Measurements from ENCODE around the gene ATP6V1C2. TPM values are rescaled to one million over a fixed set of nuclear protein-coding genes. Genes with fewer than 3 reads are reported as not detected.

The ATP6V1C2 gene
- total and polyA plus RNA-seq, 9 of the 15 experiments (the other 6 are each of a cell fraction or from before 2014, with no cell fraction given): 0.01 to 0.31 (median 0.10) TPM; not detected in 4

DNA sequence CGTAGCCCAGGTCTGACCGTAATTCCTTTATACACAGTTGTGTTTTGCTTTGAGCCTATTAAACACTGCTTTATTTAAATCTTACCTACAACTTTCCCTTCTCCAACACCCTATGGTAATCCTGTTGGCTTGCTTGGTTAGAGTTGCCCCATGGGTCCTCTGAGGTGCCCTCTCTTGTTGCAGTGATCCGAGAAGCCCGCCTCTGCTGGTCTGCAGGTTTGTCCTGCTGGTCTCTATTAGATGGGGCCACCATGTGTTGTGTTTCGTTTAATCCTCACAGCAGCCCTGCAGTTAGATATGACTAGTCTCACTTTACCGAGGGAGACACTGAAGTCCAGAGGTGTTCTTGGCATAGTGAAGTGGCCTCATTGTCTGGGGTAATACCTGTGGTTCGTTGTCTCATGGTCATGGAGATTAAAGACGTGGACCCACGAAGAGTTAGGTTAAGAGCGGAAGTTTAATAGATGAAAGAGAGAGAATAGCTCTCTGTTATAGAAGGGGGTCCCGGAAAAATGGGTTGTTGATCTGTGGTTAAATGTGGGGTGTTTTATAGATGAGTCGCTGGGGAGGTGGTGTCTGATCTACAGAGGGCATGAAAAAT is 98.4 kb downstream of the ATP6V1C2 start:
- CTCF ChIA-PET (ENCODE audit: low intra/inter-chr PET ratio): no interaction called here
- Histone ChIP-seq H3K27ac (ENCODE audit: extremely low read depth, low read depth, low read length) (no peak overlapping the region), H3K4me1 (replicated peaks in 1 of 2; ENCODE audit: control insufficient read depth in 2 of 2, insufficient read depth in 2 of 2, low read length in 2 of 2) (peaks cover 0 to 3% of the 10 kb centered on the region in 2 experiments; a peak in 1 of 5 replicates), H3K9me3 (replicated peaks; ENCODE audit: control insufficient read depth, insufficient read depth, low read depth, low read length) (no peaks in the 10 kb centered on the region), H3K4me2 (ENCODE audit: insufficient read depth, low read length) (no peak overlapping the region), H3K4me3 (no peak overlapping the region), H2AFZ (ENCODE audit: low read depth, low read length) (no peak overlapping the region), H3K9ac (ENCODE audit: insufficient read depth in 1 of 2, low read depth in 2 of 2, low read length in 2 of 2) (no peak overlapping the region), H3K9me1 (ENCODE audit: control insufficient read depth, insufficient read depth, low read length) (no peaks in the 10 kb centered on the region), H3K36me3 (ENCODE audit: control insufficient read depth, insufficient read depth, low read length) (no peaks in the 10 kb centered on the region), H3K27me3 (ENCODE audit: control insufficient read depth in 2 of 2, insufficient read depth in 2 of 2, low read length in 2 of 2) (peaks cover 39 to 65% of the 10 kb centered on the region in 2 experiments), H4K20me1 (replicated peaks; ENCODE audit: control insufficient read depth, insufficient read depth, low read length) (no peaks in the 10 kb centered on the region), H3K79me2 (ENCODE audit: control insufficient read depth, insufficient read depth, low read length) (no peaks in the 10 kb centered on the region)
- 6% methylated on average over 12 of the region's 12 CpGs for WGBS (ENCODE audit: insufficient coverage, low coverage, missing lambda C conversion rate)
- intact Hi-C loops (cut with micrococcal nuclease): no loop called here
- ATAC-seq (peak; percentile 57), DNase-seq (ENCODE audit: extremely low read depth in 1 of 4, low spot score in 3 of 4) (no peak), FAIRE-seq (peak; percentile 35)
- TF ChIP-seq CBX8 (IDR thresholded peaks at IDR 0.05; ENCODE audit: borderline replicate concordance, extremely low read depth, low read depth, low read length, poor library complexity, severe bottlenecking) (peak; percentile 91), SRSF1 (IDR thresholded peaks at IDR 0.05; ENCODE audit: low read depth, low read length) (no peak), ZNF79 (CRISPR knock-in tag; IDR thresholded peaks at IDR 0.05; ENCODE audit: low read depth) (no peak), STAG1 (CRISPR knock-in tag; IDR thresholded peaks at IDR 0.05; ENCODE audit: borderline replicate concordance) (no peak), MTA2 (IDR thresholded peaks at IDR 0.05; ENCODE audit: low read depth) (no peak)
- TF ChIP-seq, protein P1, sequence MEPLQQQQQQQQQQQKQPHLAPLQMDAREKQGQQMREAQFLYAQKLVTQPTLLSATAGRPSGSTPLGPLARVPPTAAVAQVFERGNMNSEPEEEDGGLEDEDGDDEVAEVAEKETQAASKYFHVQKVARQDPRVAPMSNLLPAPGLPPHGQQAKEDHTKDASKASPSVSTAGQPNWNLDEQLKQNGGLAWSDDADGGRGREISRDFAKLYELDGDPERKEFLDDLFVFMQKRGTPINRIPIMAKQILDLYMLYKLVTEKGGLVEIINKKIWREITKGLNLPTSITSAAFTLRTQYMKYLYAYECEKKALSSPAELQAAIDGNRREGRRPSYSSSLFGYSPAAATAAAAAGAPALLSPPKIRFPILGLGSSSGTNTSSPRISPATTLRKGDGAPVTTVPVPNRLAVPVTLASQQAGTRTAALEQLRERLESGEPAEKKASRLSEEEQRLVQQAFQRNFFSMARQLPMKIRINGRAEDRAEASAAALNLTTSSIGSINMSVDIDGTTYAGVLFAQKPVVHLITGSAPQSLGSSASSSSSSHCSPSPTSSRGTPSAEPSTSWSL (CRISPR knock-in tag; IDR thresholded peaks at IDR 0.05; ENCODE audit: borderline replicate concordance): no peak
- TF ChIP-seq, protein P2, sequence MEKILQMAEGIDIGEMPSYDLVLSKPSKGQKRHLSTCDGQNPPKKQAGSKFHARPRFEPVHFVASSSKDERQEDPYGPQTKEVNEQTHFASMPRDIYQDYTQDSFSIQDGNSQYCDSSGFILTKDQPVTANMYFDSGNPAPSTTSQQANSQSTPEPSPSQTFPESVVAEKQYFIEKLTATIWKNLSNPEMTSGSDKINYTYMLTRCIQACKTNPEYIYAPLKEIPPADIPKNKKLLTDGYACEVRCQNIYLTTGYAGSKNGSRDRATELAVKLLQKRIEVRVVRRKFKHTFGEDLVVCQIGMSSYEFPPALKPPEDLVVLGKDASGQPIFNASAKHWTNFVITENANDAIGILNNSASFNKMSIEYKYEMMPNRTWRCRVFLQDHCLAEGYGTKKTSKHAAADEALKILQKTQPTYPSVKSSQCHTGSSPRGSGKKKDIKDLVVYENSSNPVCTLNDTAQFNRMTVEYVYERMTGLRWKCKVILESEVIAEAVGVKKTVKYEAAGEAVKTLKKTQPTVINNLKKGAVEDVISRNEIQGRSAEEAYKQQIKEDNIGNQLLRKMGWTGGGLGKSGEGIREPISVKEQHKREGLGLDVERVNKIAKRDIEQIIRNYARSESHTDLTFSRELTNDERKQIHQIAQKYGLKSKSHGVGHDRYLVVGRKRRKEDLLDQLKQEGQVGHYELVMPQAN (IDR thresholded peaks at IDR 0.05; ENCODE audit: borderline replicate concordance): no peak
- TF ChIP-seq, protein P3, sequence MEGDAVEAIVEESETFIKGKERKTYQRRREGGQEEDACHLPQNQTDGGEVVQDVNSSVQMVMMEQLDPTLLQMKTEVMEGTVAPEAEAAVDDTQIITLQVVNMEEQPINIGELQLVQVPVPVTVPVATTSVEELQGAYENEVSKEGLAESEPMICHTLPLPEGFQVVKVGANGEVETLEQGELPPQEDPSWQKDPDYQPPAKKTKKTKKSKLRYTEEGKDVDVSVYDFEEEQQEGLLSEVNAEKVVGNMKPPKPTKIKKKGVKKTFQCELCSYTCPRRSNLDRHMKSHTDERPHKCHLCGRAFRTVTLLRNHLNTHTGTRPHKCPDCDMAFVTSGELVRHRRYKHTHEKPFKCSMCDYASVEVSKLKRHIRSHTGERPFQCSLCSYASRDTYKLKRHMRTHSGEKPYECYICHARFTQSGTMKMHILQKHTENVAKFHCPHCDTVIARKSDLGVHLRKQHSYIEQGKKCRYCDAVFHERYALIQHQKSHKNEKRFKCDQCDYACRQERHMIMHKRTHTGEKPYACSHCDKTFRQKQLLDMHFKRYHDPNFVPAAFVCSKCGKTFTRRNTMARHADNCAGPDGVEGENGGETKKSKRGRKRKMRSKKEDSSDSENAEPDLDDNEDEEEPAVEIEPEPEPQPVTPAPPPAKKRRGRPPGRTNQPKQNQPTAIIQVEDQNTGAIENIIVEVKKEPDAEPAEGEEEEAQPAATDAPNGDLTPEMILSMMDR (IDR thresholded peaks at IDR 0.05 in 2 of 3, conservative IDR thresholded peaks at IDR 0.05 in 1 of 3; ENCODE audit: insufficient read depth in 2 of 3, low read depth in 1 of 3, low read length in 3 of 3): peak in 1 of 3 experiments; percentile 12; a peak in 1 of 6 replicates
- TF ChIP-seq, protein P4, sequence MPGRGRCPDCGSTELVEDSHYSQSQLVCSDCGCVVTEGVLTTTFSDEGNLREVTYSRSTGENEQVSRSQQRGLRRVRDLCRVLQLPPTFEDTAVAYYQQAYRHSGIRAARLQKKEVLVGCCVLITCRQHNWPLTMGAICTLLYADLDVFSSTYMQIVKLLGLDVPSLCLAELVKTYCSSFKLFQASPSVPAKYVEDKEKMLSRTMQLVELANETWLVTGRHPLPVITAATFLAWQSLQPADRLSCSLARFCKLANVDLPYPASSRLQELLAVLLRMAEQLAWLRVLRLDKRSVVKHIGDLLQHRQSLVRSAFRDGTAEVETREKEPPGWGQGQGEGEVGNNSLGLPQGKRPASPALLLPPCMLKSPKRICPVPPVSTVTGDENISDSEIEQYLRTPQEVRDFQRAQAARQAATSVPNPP (IDR thresholded peaks at IDR 0.05; ENCODE audit: borderline replicate concordance, insufficient read depth, insufficient read length): no peak
- TF ChIP-seq, protein P5, sequence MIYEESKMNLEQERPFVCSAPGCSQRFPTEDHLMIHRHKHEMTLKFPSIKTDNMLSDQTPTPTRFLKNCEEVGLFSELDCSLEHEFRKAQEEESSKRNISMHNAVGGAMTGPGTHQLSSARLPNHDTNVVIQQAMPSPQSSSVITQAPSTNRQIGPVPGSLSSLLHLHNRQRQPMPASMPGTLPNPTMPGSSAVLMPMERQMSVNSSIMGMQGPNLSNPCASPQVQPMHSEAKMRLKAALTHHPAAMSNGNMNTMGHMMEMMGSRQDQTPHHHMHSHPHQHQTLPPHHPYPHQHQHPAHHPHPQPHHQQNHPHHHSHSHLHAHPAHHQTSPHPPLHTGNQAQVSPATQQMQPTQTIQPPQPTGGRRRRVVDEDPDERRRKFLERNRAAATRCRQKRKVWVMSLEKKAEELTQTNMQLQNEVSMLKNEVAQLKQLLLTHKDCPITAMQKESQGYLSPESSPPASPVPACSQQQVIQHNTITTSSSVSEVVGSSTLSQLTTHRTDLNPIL (CRISPR knock-in tag; IDR thresholded peaks at IDR 0.05): no peak
- TF ChIP-seq, protein P6, sequence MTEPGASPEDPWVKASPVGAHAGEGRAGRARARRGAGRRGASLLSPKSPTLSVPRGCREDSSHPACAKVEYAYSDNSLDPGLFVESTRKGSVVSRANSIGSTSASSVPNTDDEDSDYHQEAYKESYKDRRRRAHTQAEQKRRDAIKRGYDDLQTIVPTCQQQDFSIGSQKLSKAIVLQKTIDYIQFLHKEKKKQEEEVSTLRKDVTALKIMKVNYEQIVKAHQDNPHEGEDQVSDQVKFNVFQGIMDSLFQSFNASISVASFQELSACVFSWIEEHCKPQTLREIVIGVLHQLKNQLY (CRISPR knock-in tag; conservative IDR thresholded peaks at IDR 0.05): no peak
- in situ Hi-C loops (cut with MboI): no loop called here
- POLR2A ChIA-PET: interaction anchor here (0.6 to 1.6 kb wide), 2 partner anchors 8 to 10 kb away, joined by 3 to 5 read pairs; partner anchors contain the start of gene PDIA6
- BruUV-seq (replicated peaks): no TSS peak

Measured in K562 (cell line).